Nephron (organoid): ENCODE data around the gene SKP1.
A peak's percentile ranks its signal among the peaks of the same experiment; 100 is the strongest.
"Not testable (repeated sequence)": the region's sequence is repeated elsewhere in the genome, so short reads cannot be mapped to it uniquely, and the experiment has no call there.

Experiments
- H3K27ac Mint-ChIP-seq, 3 experiments: 2 replicates each; pipeline ENCODE4 v1.8.0; 2020; ENCODE audit warnings: mixed read lengths in 3 of 3, mild to moderate bottlenecking in 2 of 3, moderate library complexity in 1 of 3
- H3K27me3 Mint-ChIP-seq: 2 replicates; pipeline ENCODE4 v1.8.0; 2021; ENCODE audit warnings: low read depth, mild to moderate bottlenecking, moderate library complexity, mixed read lengths
- H3K36me3 Mint-ChIP-seq: 2 replicates; pipeline ENCODE4 v1.8.0; 2020; ENCODE audit warnings: low read depth, mixed read lengths
- H3K4me1 Mint-ChIP-seq: 2 replicates; pipeline ENCODE4 v1.8.0; 2020; ENCODE audit warnings: mixed read lengths
- H3K4me3 Mint-ChIP-seq, 3 experiments: 2 replicates each; pipeline ENCODE4 v1.8.0; 2020; ENCODE audit warnings: mild to moderate bottlenecking in 3 of 3, mixed read lengths in 3 of 3, moderate library complexity in 2 of 3
- H3K9me3 Mint-ChIP-seq: 2 replicates; pipeline ENCODE4 v1.8.0; 2020; ENCODE audit warnings: mixed read lengths
- CTCF ChIP-seq, 3 experiments: fragments of 200-600 bp; sonication (generic); IDR thresholded peaks; one replicate each; pipeline ENCODE4 v1.5.0; 2021; ENCODE audit warnings: antibody characterized with exemption in 3 of 3; ENCODE audit not compliant: unreplicated experiment in 3 of 3

SKP1 gene

GRCh38 chr5:134215757-134216156 lies 39.0 kb upstream of the SKP1 start:
- Mint-ChIP-seq H3K27me3 (no peaks in the 10 kb centered on the region), H3K4me1 (peaks cover 16% of the 10 kb centered on the region), H3K27ac (no peak overlapping the region), H3K9me3 (peaks cover 27% of the 10 kb centered on the region), H3K4me3 (no peak overlapping the region), H3K36me3 (peaks cover 81% of the 10 kb centered on the region)
- TF ChIP-seq CTCF (IDR thresholded peaks at IDR 0.05; ENCODE audit: unreplicated experiment in 3 of 3): no peak

GRCh38 chr5:134211263-134212031 lies 34.7 kb upstream of the SKP1 start:
- H3K4me3 Mint-ChIP-seq, H3K27me3 Mint-ChIP-seq: not testable (repeated sequence)
- peaks cover 24% of the 10 kb centered on the region for H3K9me3 Mint-ChIP-seq
- peaks cover 58% of the 10 kb centered on the region for H3K36me3 Mint-ChIP-seq
- peaks cover 33% of the 10 kb centered on the region for H3K4me1 Mint-ChIP-seq
- H3K27ac Mint-ChIP-seq: peak overlapping the region; percentile 59 to 78 (median 71)

- Mint-ChIP-seq H3K27me3 (no peaks in the 10 kb centered on the region), H3K4me1 (peaks cover 33% of the 10 kb centered on the region), H3K36me3 (peaks cover 64% of the 10 kb centered on the region), H3K4me3 (no peak overlapping the region), H3K27ac (no peak overlapping the region), H3K9me3 (peaks cover 19% of the 10 kb centered on the region)
- no peak for TF ChIP-seq CTCF (IDR thresholded peaks at IDR 0.05; ENCODE audit: unreplicated experiment in 3 of 3)
Measured at GRCh38 chr5:134209477-134210245, 32.9 kb upstream of the SKP1 start.

GRCh38 chr5:134207696-134208095 lies 30.9 kb upstream of the SKP1 start:
- Mint-ChIP-seq H3K4me3 (no peak overlapping the region), H3K36me3 (peaks cover 62% of the 10 kb centered on the region)
- no peak for TF ChIP-seq CTCF (IDR thresholded peaks at IDR 0.05; ENCODE audit: unreplicated experiment in 3 of 3)

GRCh38 chr5:134206627-134207160 lies 29.9 kb upstream of the SKP1 start:
- H3K4me1 Mint-ChIP-seq: peaks cover 28% of the 10 kb centered on the region
- H3K4me3 Mint-ChIP-seq: no peak overlapping the region
- H3K27ac Mint-ChIP-seq: no peak overlapping the region

More at GRCh38 chr5:134207696-134208095, 30.9 kb upstream of the SKP1 start:
- Mint-ChIP-seq H3K9me3 (peaks cover 6% of the 10 kb centered on the region), H3K4me1 (peaks cover 33% of the 10 kb centered on the region), H3K27me3 (no peaks in the 10 kb centered on the region), H3K27ac (no peak overlapping the region)

More at GRCh38 chr5:134206627-134207160, 29.9 kb upstream of the SKP1 start:
- H3K27me3 Mint-ChIP-seq: no peaks in the 10 kb centered on the region
- H3K36me3 Mint-ChIP-seq: peaks cover 64% of the 10 kb centered on the region
- no peaks in the 10 kb centered on the region for H3K9me3 Mint-ChIP-seq
- no peak for TF ChIP-seq CTCF (IDR thresholded peaks at IDR 0.05; ENCODE audit: unreplicated experiment in 3 of 3)
